Measurements from ENCODE around the gene CCDC60. TPM values are rescaled to one million over a fixed set of nuclear protein-coding genes. Genes with fewer than 3 reads are reported as not detected.

Gene CCDC60
- total and polyA plus RNA-seq, 4 experiments from 2014 or later: not detected

DNA sequence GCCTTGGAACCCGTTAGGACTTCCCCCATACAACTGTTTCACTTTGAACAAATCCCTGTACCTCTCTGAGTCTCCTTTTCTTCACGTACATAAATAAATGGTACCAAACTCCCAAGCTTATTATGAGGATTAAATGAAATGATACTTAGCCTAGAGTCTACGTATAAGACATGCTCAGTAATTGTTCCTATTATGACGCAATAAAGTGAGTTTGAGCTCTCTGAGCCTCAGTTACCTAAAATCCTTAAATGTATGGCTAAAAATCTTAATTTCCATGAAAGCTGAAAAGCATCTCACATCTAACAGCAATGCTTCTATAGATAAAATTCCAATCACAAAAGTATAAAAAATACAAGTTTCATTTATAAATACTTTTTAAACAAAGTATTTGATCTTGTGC, 141.1 kb downstream of the CCDC60 start:
- Histone ChIP-seq H3K9me3 (ENCODE audit: control insufficient read depth in 1 of 2, low read length in 2 of 2) (no peaks in the 10 kb centered on the region), H3K4me3 (ENCODE audit: low read length in 2 of 2) (no peak overlapping the region), H3K27me3 (ENCODE audit: insufficient read depth, low read length) (no peaks in the 10 kb centered on the region), H3K36me3 (ENCODE audit: insufficient read depth, low read length) (no peaks in the 10 kb centered on the region), H3K4me1 (ENCODE audit: insufficient read depth, low read length) (no peaks in the 10 kb centered on the region), H3K27ac (ENCODE audit: low read depth, low read length) (no peak overlapping the region)
- peaks cover 1 to 5% of the 10 kb centered on the region in 2 donors for H3K27me3 Mint-ChIP-seq
- no peaks in the 10 kb centered on the region for H3K4me1 Mint-ChIP-seq
- H3K9me3 Mint-ChIP-seq: peaks cover 0 to 15% (median 5%) of the 10 kb centered on the region in 8 donors
- H3K36me3 Mint-ChIP-seq: no peaks in the 10 kb centered on the region
- intact Hi-C loops (cut with micrococcal nuclease): no loop called here
- POLR2A ChIA-PET (ENCODE audit: partially characterized antibody): no interaction called here
- no peak overlapping the region for H3K4me3 Mint-ChIP-seq
- no peak for DNase-seq
- CTCF ChIA-PET (ENCODE audit: partially characterized antibody): no interaction called here
- no peak overlapping the region for H3K27ac Mint-ChIP-seq

DNA sequence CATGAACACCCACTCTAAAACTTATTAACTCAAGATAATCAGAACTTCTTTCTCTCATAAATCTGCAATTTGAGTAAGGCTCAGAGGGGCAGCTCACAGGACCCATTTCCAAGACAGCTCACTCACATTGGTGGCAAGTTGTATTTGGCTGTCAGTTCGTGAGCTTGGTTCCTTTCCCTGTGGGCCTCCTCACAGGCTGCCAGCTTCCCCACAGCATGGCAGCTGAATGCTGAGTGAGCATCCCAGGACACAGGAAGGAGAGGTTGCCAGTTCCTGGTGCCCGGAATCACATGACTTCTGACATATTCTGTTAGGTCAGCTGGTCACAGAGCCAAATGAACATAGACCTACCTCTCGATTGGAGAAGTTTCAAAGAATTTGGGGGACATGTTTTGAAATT, 142.4 kb downstream of the CCDC60 start:
- Mint-ChIP-seq H3K27me3 (peaks cover 1 to 5% of the 10 kb centered on the region in 2 donors), H3K9me3 (peaks cover 0 to 15% (median 5%) of the 10 kb centered on the region in 8 donors), H3K27ac (no peak overlapping the region), H3K4me3 (no peak overlapping the region), H3K36me3 (no peaks in the 10 kb centered on the region), H3K4me1 (no peaks in the 10 kb centered on the region)
- no peak overlapping the region for H3K27ac ChIP-seq (ENCODE audit: low read depth, low read length)
- intact Hi-C loops (cut with micrococcal nuclease): no loop called here
- no peaks in the 10 kb centered on the region for H3K4me1 ChIP-seq (ENCODE audit: insufficient read depth, low read length)
- H3K4me3 ChIP-seq (ENCODE audit: low read length in 2 of 2): no peak overlapping the region
- no peak for DNase-seq
- H3K27me3 ChIP-seq (ENCODE audit: insufficient read depth, low read length): no peaks in the 10 kb centered on the region
- POLR2A ChIA-PET (ENCODE audit: partially characterized antibody): no interaction called here
- H3K9me3 ChIP-seq (ENCODE audit: control insufficient read depth in 1 of 2, low read length in 2 of 2): no peaks in the 10 kb centered on the region
- H3K36me3 ChIP-seq (ENCODE audit: insufficient read depth, low read length): no peaks in the 10 kb centered on the region
- CTCF ChIA-PET (ENCODE audit: partially characterized antibody): no interaction called here

DNA sequence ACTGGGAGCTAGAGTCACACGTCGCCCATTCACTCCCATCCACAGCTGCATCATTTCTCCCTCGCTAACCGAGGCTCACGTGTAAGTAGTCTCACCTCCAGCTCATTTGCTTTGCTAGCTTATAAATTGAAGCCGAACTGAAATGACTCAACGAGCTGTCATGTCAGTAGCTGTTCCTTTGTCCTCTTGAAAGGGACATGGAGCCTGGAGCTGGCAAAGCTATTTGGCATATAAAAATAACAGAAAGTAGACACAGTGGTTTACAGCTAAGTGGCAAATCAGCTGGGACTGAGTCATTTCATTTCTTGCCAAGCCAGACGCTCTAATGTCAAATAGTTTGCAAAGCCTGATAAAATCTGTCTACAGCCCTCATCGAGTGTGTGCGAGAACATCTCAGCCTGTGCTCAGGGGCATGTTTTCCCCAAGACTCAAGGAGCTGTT, 144.6 kb downstream of the CCDC60 start:
- H3K27ac Mint-ChIP-seq: no peak overlapping the region
- Histone ChIP-seq H3K27ac (ENCODE audit: low read depth, low read length) (no peak overlapping the region), H3K9me3 (ENCODE audit: control insufficient read depth in 1 of 2, low read length in 2 of 2) (no peaks in the 10 kb centered on the region), H3K4me1 (ENCODE audit: insufficient read depth, low read length) (no peaks in the 10 kb centered on the region), H3K36me3 (ENCODE audit: insufficient read depth, low read length) (no peaks in the 10 kb centered on the region), H3K4me3 (ENCODE audit: low read length in 2 of 2) (no peak overlapping the region), H3K27me3 (ENCODE audit: insufficient read depth, low read length) (no peaks in the 10 kb centered on the region)
- no peak for DNase-seq
- peaks cover 1 to 3% of the 10 kb centered on the region in 2 donors for H3K27me3 Mint-ChIP-seq
- H3K36me3 Mint-ChIP-seq: no peaks in the 10 kb centered on the region
- POLR2A ChIA-PET (ENCODE audit: partially characterized antibody): no interaction called here
- no peaks in the 10 kb centered on the region for H3K4me1 Mint-ChIP-seq
- H3K9me3 Mint-ChIP-seq: peaks cover 0 to 20% (median 5%) of the 10 kb centered on the region in 8 donors
- no peak overlapping the region for H3K4me3 Mint-ChIP-seq
- CTCF ChIA-PET (ENCODE audit: partially characterized antibody): no interaction called here
- intact Hi-C loops (cut with micrococcal nuclease): no loop called here

DNA sequence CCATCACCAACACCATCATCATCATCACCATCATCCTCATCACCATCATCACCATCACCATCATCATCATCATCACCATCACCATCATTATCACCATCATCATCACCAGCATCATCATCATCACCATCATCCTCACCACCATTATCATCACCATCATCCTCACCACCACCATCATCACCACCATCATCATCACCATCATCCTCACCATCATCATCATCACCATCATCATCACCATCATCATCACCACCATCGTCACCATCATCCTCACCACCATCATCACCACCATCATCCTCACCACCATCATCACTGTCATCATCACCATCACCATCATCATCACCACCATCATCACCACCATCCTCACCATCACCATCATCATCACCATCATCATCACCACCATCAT, 146.0 kb downstream of the CCDC60 start:
- H3K9me3 ChIP-seq (ENCODE audit: control insufficient read depth in 1 of 2, low read length in 2 of 2): no peaks in the 10 kb centered on the region
- peaks cover 0 to 18% (median 3%) of the 10 kb centered on the region in 8 donors for H3K9me3 Mint-ChIP-seq
- H3K36me3 ChIP-seq (ENCODE audit: insufficient read depth, low read length): no peaks in the 10 kb centered on the region
- H3K4me3 Mint-ChIP-seq: no peak overlapping the region
- DNase-seq: no peak
- POLR2A ChIA-PET (ENCODE audit: partially characterized antibody): no interaction called here
- no peak overlapping the region for H3K27ac Mint-ChIP-seq
- CTCF ChIA-PET (ENCODE audit: partially characterized antibody): no interaction called here
- H3K27me3 ChIP-seq (ENCODE audit: insufficient read depth, low read length): no peaks in the 10 kb centered on the region
- no peaks in the 10 kb centered on the region for H3K4me1 Mint-ChIP-seq
- no peak overlapping the region for H3K27ac ChIP-seq (ENCODE audit: low read depth, low read length)
- intact Hi-C loops (cut with micrococcal nuclease): no loop called here
- no peak overlapping the region for H3K4me3 ChIP-seq (ENCODE audit: low read length in 2 of 2)
- no peaks in the 10 kb centered on the region for H3K36me3 Mint-ChIP-seq
- peaks cover 5 to 7% of the 10 kb centered on the region in 2 donors for H3K27me3 Mint-ChIP-seq
- H3K4me1 ChIP-seq (ENCODE audit: insufficient read depth, low read length): no peaks in the 10 kb centered on the region

DNA sequence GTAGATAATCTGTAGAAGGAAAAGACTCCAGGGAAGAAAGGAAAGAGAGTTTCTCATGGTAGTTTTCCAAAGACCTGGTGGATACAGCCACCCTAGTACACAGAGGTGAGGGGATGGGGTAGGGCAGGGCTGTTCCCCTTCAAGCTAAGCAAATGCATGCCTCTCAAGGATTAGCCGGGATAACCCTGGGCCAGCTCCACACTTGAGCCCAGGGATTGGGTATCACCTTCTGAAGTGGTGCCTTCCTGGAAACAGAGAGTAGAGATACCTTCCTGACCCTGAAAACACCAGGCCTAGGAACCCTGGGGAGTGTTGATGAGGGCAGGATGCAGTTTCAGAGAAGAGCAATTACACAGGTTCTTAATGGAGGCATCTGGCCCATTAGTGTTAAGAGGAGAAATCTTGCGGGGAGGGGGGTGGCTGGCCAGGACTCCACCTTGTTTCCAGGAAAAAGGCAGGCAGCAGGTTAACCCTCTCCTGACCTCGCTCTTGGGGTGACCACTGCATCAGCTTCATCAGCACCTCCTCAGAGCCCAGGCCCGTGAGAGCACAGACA, 152.1 kb downstream of the CCDC60 start:
- ChIA-PET CTCF (ENCODE audit: partially characterized antibody) (no interaction called here), POLR2A (ENCODE audit: partially characterized antibody) (no interaction called here)
- no peaks in the 10 kb centered on the region for H3K27me3 ChIP-seq (ENCODE audit: insufficient read depth, low read length)
- H3K9me3 ChIP-seq (ENCODE audit: control insufficient read depth in 1 of 2, low read length in 2 of 2): no peaks in the 10 kb centered on the region
- intact Hi-C loops (cut with micrococcal nuclease): no loop called here
- H3K9me3 Mint-ChIP-seq: peaks cover 0 to 5% (median 1%) of the 10 kb centered on the region in 8 donors
- H3K36me3 ChIP-seq (ENCODE audit: insufficient read depth, low read length): no peaks in the 10 kb centered on the region
- no peaks in the 10 kb centered on the region for H3K4me1 ChIP-seq (ENCODE audit: insufficient read depth, low read length)
- no peak overlapping the region for H3K27ac ChIP-seq (ENCODE audit: low read depth, low read length)
- H3K27me3 Mint-ChIP-seq: peaks cover 13 to 18% of the 10 kb centered on the region in 2 donors
- H3K4me3 ChIP-seq (ENCODE audit: low read length in 2 of 2): no peak overlapping the region
- H3K4me1 Mint-ChIP-seq: no peaks in the 10 kb centered on the region
- H3K27ac Mint-ChIP-seq: no peak overlapping the region
- no peak overlapping the region for H3K4me3 Mint-ChIP-seq
- no peaks in the 10 kb centered on the region for H3K36me3 Mint-ChIP-seq
- DNase-seq: no peak

DNA sequence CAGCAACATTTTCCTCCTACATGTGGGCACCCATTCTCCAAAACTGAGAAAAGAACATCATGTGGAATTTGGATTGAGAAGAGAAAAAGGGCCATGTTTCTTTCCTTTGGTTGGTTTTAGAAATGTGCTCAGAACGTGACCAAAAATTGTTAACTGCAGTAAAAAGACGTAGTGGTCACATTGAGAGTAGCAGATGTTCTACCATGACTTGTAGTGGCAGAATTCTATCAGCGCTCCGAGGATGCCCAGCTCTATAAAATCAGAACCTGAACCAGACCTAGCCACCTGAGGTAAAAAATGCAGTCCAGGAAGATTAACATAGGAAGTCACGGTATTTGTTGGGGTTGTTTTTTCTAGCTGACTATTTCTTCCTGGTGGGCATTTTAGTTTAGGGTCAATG, 157.3 kb downstream of the CCDC60 start:
- CTCF ChIA-PET (ENCODE audit: partially characterized antibody): no interaction called here
- POLR2A ChIA-PET (ENCODE audit: partially characterized antibody): no interaction called here
- intact Hi-C loops (cut with micrococcal nuclease): no loop called here

DNA sequence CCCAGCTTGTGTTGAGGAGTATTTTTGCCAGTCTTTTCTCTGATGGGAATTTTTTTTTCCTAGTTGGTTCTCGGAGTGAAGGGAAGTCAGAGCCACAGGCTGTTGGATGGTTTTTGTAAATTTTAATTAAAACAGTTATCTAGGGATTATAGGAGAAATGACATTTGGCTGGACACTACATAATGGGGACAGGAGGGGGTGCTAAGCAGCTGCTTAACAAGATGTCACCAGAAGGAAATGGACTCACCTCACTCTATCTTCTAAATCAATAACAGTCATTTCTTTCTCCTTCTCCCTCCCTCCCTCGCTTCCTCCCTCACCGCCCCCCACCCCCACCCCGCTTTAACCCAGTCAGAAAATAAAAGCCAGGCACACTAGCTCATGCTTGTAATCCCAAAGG, 165.7 kb downstream of the CCDC60 start:
- Mint-ChIP-seq H3K4me1 (no peaks in the 10 kb centered on the region), H3K27ac (no peak overlapping the region), H3K27me3 (peaks cover 19 to 22% of the 10 kb centered on the region in 2 donors), H3K36me3 (no peaks in the 10 kb centered on the region), H3K4me3 (no peak overlapping the region), H3K9me3 (peaks cover 0 to 3% (median 0%) of the 10 kb centered on the region in 8 donors)
- Histone ChIP-seq H3K27me3 (ENCODE audit: insufficient read depth, low read length) (peaks cover 7% of the 10 kb centered on the region), H3K36me3 (ENCODE audit: insufficient read depth, low read length) (no peaks in the 10 kb centered on the region), H3K27ac (ENCODE audit: low read depth, low read length) (no peak overlapping the region), H3K9me3 (ENCODE audit: control insufficient read depth in 1 of 2, low read length in 2 of 2) (no peaks in the 10 kb centered on the region), H3K4me3 (ENCODE audit: low read length in 2 of 2) (no peak overlapping the region), H3K4me1 (ENCODE audit: insufficient read depth, low read length) (no peaks in the 10 kb centered on the region)
- intact Hi-C loops (cut with micrococcal nuclease): no loop called here
- CTCF ChIA-PET (ENCODE audit: partially characterized antibody): no interaction called here
- DNase-seq: no peak
- POLR2A ChIA-PET (ENCODE audit: partially characterized antibody): no interaction called here

More for the DNA sequence above, 157.3 kb downstream of the CCDC60 start:
- Mint-ChIP-seq H3K36me3 (no peaks in the 10 kb centered on the region), H3K27me3 (peaks cover 18 to 26% of the 10 kb centered on the region in 2 donors), H3K9me3 (peaks cover 0 to 6% (median 0%) of the 10 kb centered on the region in 8 donors), H3K4me1 (no peaks in the 10 kb centered on the region), H3K27ac (no peak overlapping the region), H3K4me3 (no peak overlapping the region)
- DNase-seq: no peak
- H3K36me3 ChIP-seq (ENCODE audit: insufficient read depth, low read length): no peaks in the 10 kb centered on the region
- no peak overlapping the region for H3K27ac ChIP-seq (ENCODE audit: low read depth, low read length)
- no peaks in the 10 kb centered on the region for H3K4me1 ChIP-seq (ENCODE audit: insufficient read depth, low read length)
- H3K4me3 ChIP-seq (ENCODE audit: low read length in 2 of 2): no peak overlapping the region
- no peaks in the 10 kb centered on the region for H3K27me3 ChIP-seq (ENCODE audit: insufficient read depth, low read length)
- no peaks in the 10 kb centered on the region for H3K9me3 ChIP-seq (ENCODE audit: control insufficient read depth in 1 of 2, low read length in 2 of 2)

DNA sequence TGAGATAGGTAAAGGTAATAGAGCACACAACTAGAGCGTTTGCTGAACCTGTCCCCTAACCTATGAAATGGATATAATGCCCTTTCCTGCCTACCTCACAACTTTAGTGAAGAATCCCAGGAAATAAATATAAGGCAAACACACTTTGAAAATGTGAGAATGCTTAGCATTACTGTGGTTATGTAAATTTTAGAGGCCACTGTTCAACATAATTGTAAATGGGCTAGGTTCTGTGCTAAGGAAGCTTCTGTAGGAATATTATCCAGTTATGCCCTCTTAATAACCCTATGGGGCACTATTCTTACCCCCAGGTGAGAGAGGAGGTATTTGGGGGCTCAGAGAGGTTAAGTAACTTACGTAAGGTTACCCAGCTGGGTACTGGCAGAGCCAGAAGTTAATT, 166.5 kb downstream of the CCDC60 start:
- Histone ChIP-seq H3K4me3 (ENCODE audit: low read length in 2 of 2) (no peak overlapping the region), H3K9me3 (ENCODE audit: control insufficient read depth in 1 of 2, low read length in 2 of 2) (no peaks in the 10 kb centered on the region), H3K27me3 (ENCODE audit: insufficient read depth, low read length) (peaks cover 7% of the 10 kb centered on the region), H3K27ac (ENCODE audit: low read depth, low read length) (no peak overlapping the region), H3K4me1 (ENCODE audit: insufficient read depth, low read length) (no peaks in the 10 kb centered on the region), H3K36me3 (ENCODE audit: insufficient read depth, low read length) (no peaks in the 10 kb centered on the region)
- no peak for DNase-seq
- ChIA-PET POLR2A (ENCODE audit: partially characterized antibody) (no interaction called here), CTCF (ENCODE audit: partially characterized antibody) (no interaction called here)
- H3K9me3 Mint-ChIP-seq: peaks cover 0 to 2% (median 0%) of the 10 kb centered on the region in 8 donors
- intact Hi-C loops (cut with micrococcal nuclease): no loop called here
- H3K36me3 Mint-ChIP-seq: no peaks in the 10 kb centered on the region
- H3K27ac Mint-ChIP-seq: no peak overlapping the region
- no peaks in the 10 kb centered on the region for H3K4me1 Mint-ChIP-seq
- peaks cover 14 to 20% of the 10 kb centered on the region in 2 donors for H3K27me3 Mint-ChIP-seq
- H3K4me3 Mint-ChIP-seq: no peak overlapping the region

Data from CD4-positive, alpha-beta memory T cell (primary cell).